Thyroid gland (tissue), 4 donors: Measurements from ENCODE around the gene BTBD16. TPM values are rescaled to one million over a fixed set of nuclear protein-coding genes. Genes with fewer than 3 reads are reported as not detected.

Experiments used
- DNase-seq, 2 donors: peaks; one replicate each; pipeline ENCODE4 v3.0.0-alpha.2; 2019
- H3K27ac ChIP-seq, 3 donors: fragments of 200-600 bp; sonication (generic); 1 replicate in 2 of 3; 2 replicates in 1 of 3; pipeline ENCODE4 v1.5.1; 2016 to 2019; ENCODE audit warnings: mild to moderate bottlenecking in 1 of 3, moderate library complexity in 1 of 3
- H3K27me3 ChIP-seq: fragments of 200-600 bp; sonication (generic); one replicate; pipeline ENCODE4 v1.5.1; 2019
- H3K36me3 ChIP-seq, 2 donors: fragments of 200-600 bp; sonication (generic); one replicate each; pipeline ENCODE4 v1.5.1; 2016 to 2019
- H3K4me1 ChIP-seq, 2 donors: fragments of 200-600 bp; sonication (generic); one replicate each; pipeline ENCODE4 v1.5.1; 2017 to 2019
- H3K4me3 ChIP-seq, 3 donors: fragments of 200-600 bp; sonication (generic); replicated peaks in 1 of 3; 1 replicate in 2 of 3; 2 replicates in 1 of 3; pipeline ENCODE4 v1.5.1; 2016; ENCODE audit warnings: mild to moderate bottlenecking in 1 of 3
- H3K9me3 ChIP-seq: fragments of 200-600 bp; sonication (generic); one replicate; pipeline ENCODE4 v1.5.1; 2017
- CTCF ChIP-seq, 6 experiments: fragments of 200-600 bp in 3 of 6; fragments of 450-650 bp in 3 of 6; sonication (generic) in 3 of 6; IDR thresholded peaks; one replicate each; pipeline ENCODE4 v1.5.1; 2016 to 2019; ENCODE audit warnings: antibody characterized with exemption in 6 of 6, mild to moderate bottlenecking in 2 of 6, inconsistent platforms in 1 of 6, moderate library complexity in 1 of 6
- POLR2A ChIP-seq, 2 donors: fragments of 450-650 bp; IDR thresholded peaks; one replicate each; pipeline ENCODE4 v1.6.1; 2017; ENCODE audit warnings: antibody characterized with exemption in 2 of 2, mild to moderate bottlenecking in 2 of 2, moderate library complexity in 1 of 2
- WGBS, 2 donors: methylation state at CpG; one replicate each; pipeline ENCODE4 v1.1.5; 2017; 5-methylcytosine and 5-hydroxymethylcytosine counted together
- intact Hi-C: fragments of 100-400 bp; cut with DNase I; formaldehyde crosslinking; loops from one replicate; pipeline ENCODE4 v1.15.1; 2023
- total RNA-seq, 4 donors: library from RNA; depleted of rRNA; stranded (reverse); fragments of >200 nt; gene quantifications; one replicate each; pipeline ENCODE4 v1.2.3, GENCODE V29; 2016

BTBD16 gene
- total RNA-seq, 4 donors from 2014 or later, result 0.11 TPM; not detected in 3

- Histone ChIP-seq H3K4me1 (peaks cover 3 to 5% of the 10 kb centered on the region in 2 donors), H3K27me3 (no peaks in the 10 kb centered on the region), H3K9me3 (no peaks in the 10 kb centered on the region), H3K36me3 (no peaks in the 10 kb centered on the region), H3K4me3 (no peak overlapping the region), H3K27ac (no peak overlapping the region)
- WGBS, 2 donors, result 87 to 95% methylated on average over 14 of the region's 14 CpGs
- DNase-seq, result no peak
- no peak for TF ChIP-seq CTCF (IDR thresholded peaks at IDR 0.05)
- no peak for TF ChIP-seq POLR2A (IDR thresholded peaks at IDR 0.05)
- intact Hi-C loops, result loop anchor here (2.0 to 10.0 kb wide), 4 partner anchors 43 to 405 kb away; no protein-coding TSS in a partner anchor
These were observed 28.5 kb downstream of the BTBD16 start for GRCh38 chr10:122299423-122300075.

- intact Hi-C loops, result no loop called here
- H3K4me3 ChIP-seq, result no peak overlapping the region
- no peaks in the 10 kb centered on the region for H3K36me3 ChIP-seq
- peaks cover 3 to 5% of the 10 kb centered on the region in 2 donors for H3K4me1 ChIP-seq
- no peaks in the 10 kb centered on the region for H3K27me3 ChIP-seq
- TF ChIP-seq POLR2A (IDR thresholded peaks at IDR 0.05) (no peak), CTCF (IDR thresholded peaks at IDR 0.05) (no peak)
- no peaks in the 10 kb centered on the region for H3K9me3 ChIP-seq
- DNase-seq, result no peak
- no peak overlapping the region for H3K27ac ChIP-seq
- 69 to 71% methylated on average over 12 of the region's 12 CpGs for WGBS, 2 donors
These were observed 30.1 kb downstream of the BTBD16 start for GRCh38 chr10:122301055-122301810.

GRCh38 chr10:122301811-122302115 lies 30.7 kb downstream of the BTBD16 start:
- intact Hi-C loops, result no loop called here

GRCh38 chr10:122302315-122302714 lies 31.2 kb downstream of the BTBD16 start:
- H3K27me3 ChIP-seq, result no peaks in the 10 kb centered on the region
- H3K9me3 ChIP-seq, result no peaks in the 10 kb centered on the region
- H3K27ac ChIP-seq, result no peak overlapping the region
- no peak for DNase-seq
- no peak for TF ChIP-seq POLR2A (IDR thresholded peaks at IDR 0.05)
- no peak for TF ChIP-seq CTCF (IDR thresholded peaks at IDR 0.05)
- H3K4me1 ChIP-seq, result peaks cover 3 to 5% of the 10 kb centered on the region in 2 donors
- 94 to 98% methylated on average over 4 of the region's 4 CpGs for WGBS, 2 donors
- intact Hi-C loops, result no loop called here
- no peaks in the 10 kb centered on the region for H3K36me3 ChIP-seq
- no peak overlapping the region for H3K4me3 ChIP-seq

More at GRCh38 chr10:122301811-122302115, 30.7 kb downstream of the BTBD16 start:
- TF ChIP-seq POLR2A (IDR thresholded peaks at IDR 0.05), result no peak
- no peak for TF ChIP-seq CTCF (IDR thresholded peaks at IDR 0.05)
- Histone ChIP-seq H3K4me3 (no peak overlapping the region), H3K27ac (no peak overlapping the region), H3K36me3 (no peaks in the 10 kb centered on the region), H3K4me1 (peaks cover 3 to 5% of the 10 kb centered on the region in 2 donors), H3K27me3 (no peaks in the 10 kb centered on the region), H3K9me3 (no peaks in the 10 kb centered on the region)
- no peak for DNase-seq
- WGBS, 2 donors, result 80 to 91% methylated on average over 7 of the region's 7 CpGs
